GM23338 (cell line): ENCODE data around the gene EPO. TPM values are rescaled to one million over a fixed set of nuclear protein-coding genes. Genes with fewer than 3 reads are reported as not detected.
A peak's percentile ranks its signal among the peaks of the same experiment; 100 is the strongest.

ENCODE experiments used
- ATAC-seq: fragments of 200-7000 bp; cut with Tn5 transposase; 3 replicates; pipeline ENCODE4 v1.9.1; 2020
- DNase-seq: peaks from one replicate; pipeline ENCODE4 v3.0.0-alpha.2; 2015; ENCODE audit warnings: low spot score
- H2AFZ ChIP-seq: fragments of 200-600 bp; sonication (generic); 2 replicates; pipeline ENCODE4 v1.8.0; 2016; ENCODE audit warnings: antibody characterized with exemption, mild to moderate bottlenecking, moderate library complexity
- H3F3A ChIP-seq: fragments of 200-600 bp; sonication (generic); replicated peaks from 2 replicates; pipeline ENCODE4 v1.8.0; 2017; ENCODE audit warnings: antibody characterized with exemption, mixed run types, low read depth
- H3K27ac ChIP-seq: fragments of 200-600 bp; sonication (generic); 2 replicates; pipeline ENCODE4 v1.6.1; 2016; ENCODE audit warnings: low read depth
- H3K27me3 ChIP-seq: fragments of 200-600 bp; sonication (generic); 2 replicates; pipeline ENCODE4 v1.8.0; 2016; ENCODE audit warnings: mild to moderate bottlenecking, mixed run types, moderate library complexity; ENCODE audit not compliant: insufficient read depth
- H3K36me3 ChIP-seq: fragments of 200-600 bp; sonication (generic); 2 replicates; pipeline ENCODE4 v1.8.0; 2016; ENCODE audit warnings: mild to moderate bottlenecking; ENCODE audit not compliant: insufficient read depth
- H3K4me1 ChIP-seq: fragments of 200-600 bp; sonication (generic); 2 replicates; pipeline ENCODE4 v1.8.0; 2016; ENCODE audit warnings: mild to moderate bottlenecking, moderate library complexity; ENCODE audit not compliant: insufficient read depth
- H3K4me2 ChIP-seq: fragments of 200-600 bp; sonication (generic); 2 replicates; pipeline ENCODE4 v1.7.1; 2017; ENCODE audit warnings: mixed run types
- H3K4me3 ChIP-seq: fragments of 200-600 bp; sonication (generic); 2 replicates; pipeline ENCODE4 v1.6.1; 2016; ENCODE audit warnings: mixed run types
- H3K79me2 ChIP-seq: fragments of 200-600 bp; sonication (generic); replicated peaks from 2 replicates; pipeline ENCODE4 v1.8.0; 2017; ENCODE audit warnings: mild to moderate bottlenecking; ENCODE audit not compliant: insufficient read depth
- H3K9me2 ChIP-seq: fragments of 200-600 bp; sonication (generic); 2 replicates; pipeline ENCODE4 v1.8.0; 2017; ENCODE audit not compliant: insufficient read depth
- H4K20me1 ChIP-seq: fragments of 200-600 bp; sonication (generic); replicated peaks from 2 replicates; pipeline ENCODE4 v1.8.0; 2017; ENCODE audit warnings: mild to moderate bottlenecking; ENCODE audit not compliant: insufficient read depth
- H3K27ac Mint-ChIP-seq: 2 replicates; pipeline ENCODE4 v1.8.0; 2020; ENCODE audit warnings: inconsistent platforms, mild to moderate bottlenecking, moderate library complexity, mixed read lengths
- H3K27me3 Mint-ChIP-seq: 3 replicates; pipeline ENCODE4 v1.8.0; 2022; ENCODE audit warnings: low read depth, mild to moderate bottlenecking, moderate library complexity, mixed read lengths, inconsistent platforms; ENCODE audit not compliant: insufficient read depth, poor library complexity
- H3K36me3 Mint-ChIP-seq: 3 replicates; pipeline ENCODE4 v1.8.0; 2021; ENCODE audit warnings: low read depth, mild to moderate bottlenecking, inconsistent platforms, moderate library complexity, mixed read lengths
- H3K4me1 Mint-ChIP-seq: 3 replicates; pipeline ENCODE4 v1.8.0; 2020; ENCODE audit warnings: mild to moderate bottlenecking, inconsistent platforms, mixed read lengths
- H3K4me3 Mint-ChIP-seq: 3 replicates; pipeline ENCODE4 v1.8.0; 2021; ENCODE audit warnings: moderate library complexity, mild to moderate bottlenecking, inconsistent platforms, mixed read lengths
- H3K9me3 Mint-ChIP-seq: 3 replicates; pipeline ENCODE4 v1.8.0; 2020; ENCODE audit warnings: moderate library complexity, mild to moderate bottlenecking, inconsistent platforms, mixed read lengths
- CREB1 ChIP-seq: fragments of 250-450 bp; sonication (Bioruptor Pico); IDR thresholded peaks from 2 replicates; pipeline ENCODE4 v1.5.0; 2020; ENCODE audit warnings: low read depth, mild to moderate bottlenecking, moderate library complexity
- ETS1 ChIP-seq: IDR thresholded peaks from 2 replicates; pipeline ENCODE4 v1.6.1; 2016; ENCODE audit warnings: antibody characterized with exemption
- EZH2 ChIP-seq: fragments of 200-600 bp; sonication (generic); IDR thresholded peaks from one replicate; pipeline ENCODE4 v1.8.0; 2017; ENCODE audit warnings: antibody characterized with exemption, mild to moderate bottlenecking, low read depth; ENCODE audit not compliant: unreplicated experiment
- EZH2phosphoT487 ChIP-seq: fragments of 200-600 bp; sonication (generic); IDR thresholded peaks from one replicate; pipeline ENCODE4 v1.8.1; 2018; ENCODE audit warnings: antibody characterized with exemption; ENCODE audit not compliant: unreplicated experiment
- JUNB ChIP-seq: IDR thresholded peaks from one replicate; pipeline ENCODE4 v1.6.1; 2016; ENCODE audit warnings: antibody characterized with exemption; ENCODE audit not compliant: unreplicated experiment
- NANOG ChIP-seq: IDR thresholded peaks from 2 replicates; pipeline ENCODE4 v1.6.1; 2016; ENCODE audit warnings: antibody characterized with exemption, borderline replicate concordance
- POLR2AphosphoS5 ChIP-seq: IDR thresholded peaks from 2 replicates; pipeline ENCODE4 v1.6.1; 2016; ENCODE audit warnings: antibody characterized with exemption, low read depth
- REST ChIP-seq: IDR thresholded peaks from one replicate; pipeline ENCODE4 v1.6.1; 2018; ENCODE audit warnings: antibody characterized with exemption; ENCODE audit not compliant: unreplicated experiment
- STAT1 ChIP-seq: IDR thresholded peaks from one replicate; pipeline ENCODE4 v1.6.1; 2016; ENCODE audit warnings: antibody characterized with exemption; ENCODE audit not compliant: unreplicated experiment
- ZNF114 ChIP-seq: fragments of 250-450 bp; sonication (Bioruptor Pico); IDR thresholded peaks from 2 replicates; pipeline ENCODE4 v1.5.0; 2020; ENCODE audit warnings: mild to moderate bottlenecking, moderate library complexity
- ZNF331 ChIP-seq: fragments of 250-450 bp; sonication (Bioruptor Pico); IDR thresholded peaks from 2 replicates; pipeline ENCODE4 v1.5.0; 2020; ENCODE audit warnings: low read depth, mild to moderate bottlenecking, moderate library complexity
- ZNF462 ChIP-seq: fragments of 250-450 bp; sonication (Bioruptor Pico); IDR thresholded peaks from 2 replicates; pipeline ENCODE4 v1.5.0; 2020; ENCODE audit warnings: mild to moderate bottlenecking, moderate library complexity
- polyA plus RNA-seq: library from polyadenylated mRNA; unstranded; fragments of >200 nt; fragmentation: Nextera tagmentation; extraction: Ambion mirVana; gene quantifications from 2 replicates; pipeline ENCODE4 v1.2.1, GENCODE V29; 2016
- total RNA-seq: library from RNA; depleted of rRNA; stranded (reverse); fragments of >200 nt; shearing (Covaris generic); gene quantifications from 2 replicates; pipeline ENCODE4 v1.2.3, GENCODE V29; 2014
- TF ChIP-seq, protein P1 (sequence below), 2 experiments: fragments of 200-600 bp in 1 of 2; sonication (generic) in 1 of 2; conservative IDR thresholded peaks; 2 replicates each; pipeline versions ENCODE4 v1.5.1 to v1.6.1; 2016 to 2017; ENCODE audit warnings: antibody characterized with exemption in 2 of 2, low read depth in 2 of 2, mild to moderate bottlenecking in 2 of 2, moderate library complexity in 1 of 2

The EPO gene
- total and polyA plus RNA-seq, 2 experiments from 2014 or later: 1.0 TPM; not detected in 1

DNA sequence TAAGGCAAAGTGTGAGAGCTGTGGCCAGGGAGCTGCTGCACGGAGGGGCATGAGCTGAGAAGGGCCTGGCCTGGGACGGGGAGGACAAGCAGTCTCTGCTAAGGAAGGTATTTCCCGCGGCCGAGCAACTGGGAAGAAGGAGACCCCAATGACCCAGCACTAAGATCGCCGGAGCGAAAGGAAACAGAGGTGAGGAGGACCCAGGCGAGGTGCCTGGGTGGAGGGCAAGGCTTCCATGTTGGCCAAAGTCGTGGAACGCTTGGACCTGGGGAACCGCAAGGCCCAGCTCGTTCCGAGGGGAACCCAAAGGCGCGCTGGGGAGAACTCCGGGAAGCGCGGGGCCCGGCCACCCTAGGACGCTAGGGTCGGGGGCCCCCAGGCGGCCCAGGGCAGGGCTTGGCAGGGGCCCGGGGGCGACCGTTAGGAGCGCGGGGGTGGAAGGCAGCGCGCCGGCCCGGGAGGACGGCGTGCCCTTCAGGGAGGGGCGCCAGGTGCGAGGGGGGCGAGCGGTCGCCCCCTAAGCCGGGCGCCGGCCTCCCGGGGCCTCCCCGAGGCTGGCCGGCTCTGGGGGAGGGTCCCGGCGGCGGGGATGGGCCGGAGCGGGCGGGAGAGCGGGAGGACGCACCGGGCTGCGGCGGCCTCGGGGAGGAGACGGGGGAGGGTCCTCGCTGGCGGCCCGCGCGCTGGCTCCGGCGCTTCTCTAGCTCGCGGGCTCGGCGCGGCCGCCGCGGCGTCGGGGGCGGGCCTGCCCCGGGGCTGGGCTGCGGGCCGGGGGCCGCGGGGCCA, 26.8 kb upstream of the EPO start:
- Mint-ChIP-seq H3K9me3 (peaks cover 8% of the 10 kb centered on the region; the same call in 2 of the 3 replicates), H3K27me3 (peaks cover 24% of the 10 kb centered on the region), H3K36me3 (peaks cover 30% of the 10 kb centered on the region), H3K4me1 (peaks cover 42% of the 10 kb centered on the region), H3K27ac (peak overlapping the region; percentile 97), H3K4me3 (peak overlapping the region; percentile 96)
- DNase-seq (peak; percentile 41), ATAC-seq (no peak; the same call in 2 of the 3 replicates)
- H3K4me3 ChIP-seq: peak overlapping the region; percentile 96
- TF ChIP-seq STAT1 (no peak), NANOG (no peak), ZNF331 (CRISPR knock-in tag) (no peak), EZH2phosphoT487 (no peak), POLR2AphosphoS5 (no peak; the same call in 1 of the 2 replicates), EZH2 (no peak), CREB1 (no peak), ETS1 (no peak), JUNB (no peak), REST (no peak), ZNF114 (CRISPR knock-in tag) (no peak), ZNF462 (CRISPR knock-in tag) (no peak)
- TF ChIP-seq, protein P1, sequence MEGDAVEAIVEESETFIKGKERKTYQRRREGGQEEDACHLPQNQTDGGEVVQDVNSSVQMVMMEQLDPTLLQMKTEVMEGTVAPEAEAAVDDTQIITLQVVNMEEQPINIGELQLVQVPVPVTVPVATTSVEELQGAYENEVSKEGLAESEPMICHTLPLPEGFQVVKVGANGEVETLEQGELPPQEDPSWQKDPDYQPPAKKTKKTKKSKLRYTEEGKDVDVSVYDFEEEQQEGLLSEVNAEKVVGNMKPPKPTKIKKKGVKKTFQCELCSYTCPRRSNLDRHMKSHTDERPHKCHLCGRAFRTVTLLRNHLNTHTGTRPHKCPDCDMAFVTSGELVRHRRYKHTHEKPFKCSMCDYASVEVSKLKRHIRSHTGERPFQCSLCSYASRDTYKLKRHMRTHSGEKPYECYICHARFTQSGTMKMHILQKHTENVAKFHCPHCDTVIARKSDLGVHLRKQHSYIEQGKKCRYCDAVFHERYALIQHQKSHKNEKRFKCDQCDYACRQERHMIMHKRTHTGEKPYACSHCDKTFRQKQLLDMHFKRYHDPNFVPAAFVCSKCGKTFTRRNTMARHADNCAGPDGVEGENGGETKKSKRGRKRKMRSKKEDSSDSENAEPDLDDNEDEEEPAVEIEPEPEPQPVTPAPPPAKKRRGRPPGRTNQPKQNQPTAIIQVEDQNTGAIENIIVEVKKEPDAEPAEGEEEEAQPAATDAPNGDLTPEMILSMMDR (conservative IDR thresholded peaks at IDR 0.05; ENCODE audit: low read depth in 2 of 2): no peak
- H3K27me3 ChIP-seq: no peaks in the 10 kb centered on the region
- H3F3A ChIP-seq: peaks cover 25% of the 10 kb centered on the region
- H3K27ac ChIP-seq: peak overlapping the region; percentile 64; the same call in 1 of the 2 replicates
- peaks cover 37% of the 10 kb centered on the region for H4K20me1 ChIP-seq
- no peaks in the 10 kb centered on the region for H3K9me2 ChIP-seq
- no peak overlapping the region for H2AFZ ChIP-seq
- peak overlapping the region; percentile 98 for H3K4me2 ChIP-seq
- peaks cover 22% of the 10 kb centered on the region for H3K4me1 ChIP-seq
- H3K79me2 ChIP-seq: peaks cover 59% of the 10 kb centered on the region
- peaks cover 4% of the 10 kb centered on the region; the same call in 1 of the 2 replicates for H3K36me3 ChIP-seq
